Activated naive CD4-positive, alpha-beta T cell treated with anti-CD3 and anti-CD28 coated beads, Interleukin-2, amount 50 U/mL, for 24 hours (primary cell): ENCODE measurements around the gene DCAF17.
A peak's percentile ranks its signal among the peaks of the same experiment; 100 is the strongest.
"Not testable (repeated sequence)": the region's sequence is repeated elsewhere in the genome, so short reads cannot be mapped to it uniquely, and the experiment has no call there.

ENCODE experiments used
- H3K27ac Mint-ChIP-seq: one replicate; pipeline ENCODE4 v1.8.0; 2021; ENCODE audit warnings: mild to moderate bottlenecking, mixed read lengths
- H3K27me3 Mint-ChIP-seq: one replicate; pipeline ENCODE4 v1.8.0; 2021; ENCODE audit warnings: mixed read lengths
- H3K36me3 Mint-ChIP-seq: one replicate; pipeline ENCODE4 v1.8.0; 2021; ENCODE audit warnings: mixed read lengths
- H3K4me1 Mint-ChIP-seq: one replicate; pipeline ENCODE4 v1.8.0; 2021; ENCODE audit warnings: mixed read lengths
- H3K4me3 Mint-ChIP-seq: one replicate; pipeline ENCODE4 v1.8.0; 2021; ENCODE audit warnings: mild to moderate bottlenecking, mixed read lengths
- H3K9me3 Mint-ChIP-seq: one replicate; pipeline ENCODE4 v1.8.0; 2021; ENCODE audit warnings: mixed read lengths

DCAF17 gene

GRCh38 chr2:171422710-171423495 is 11.1 kb upstream of the DCAF17 start:
- H3K27me3 Mint-ChIP-seq, H3K27ac Mint-ChIP-seq, H3K9me3 Mint-ChIP-seq, H3K4me3 Mint-ChIP-seq: not testable (repeated sequence)
- peaks cover 18% of the 10 kb centered on the region for H3K36me3 Mint-ChIP-seq
- peaks cover 25% of the 10 kb centered on the region for H3K4me1 Mint-ChIP-seq

DNA sequence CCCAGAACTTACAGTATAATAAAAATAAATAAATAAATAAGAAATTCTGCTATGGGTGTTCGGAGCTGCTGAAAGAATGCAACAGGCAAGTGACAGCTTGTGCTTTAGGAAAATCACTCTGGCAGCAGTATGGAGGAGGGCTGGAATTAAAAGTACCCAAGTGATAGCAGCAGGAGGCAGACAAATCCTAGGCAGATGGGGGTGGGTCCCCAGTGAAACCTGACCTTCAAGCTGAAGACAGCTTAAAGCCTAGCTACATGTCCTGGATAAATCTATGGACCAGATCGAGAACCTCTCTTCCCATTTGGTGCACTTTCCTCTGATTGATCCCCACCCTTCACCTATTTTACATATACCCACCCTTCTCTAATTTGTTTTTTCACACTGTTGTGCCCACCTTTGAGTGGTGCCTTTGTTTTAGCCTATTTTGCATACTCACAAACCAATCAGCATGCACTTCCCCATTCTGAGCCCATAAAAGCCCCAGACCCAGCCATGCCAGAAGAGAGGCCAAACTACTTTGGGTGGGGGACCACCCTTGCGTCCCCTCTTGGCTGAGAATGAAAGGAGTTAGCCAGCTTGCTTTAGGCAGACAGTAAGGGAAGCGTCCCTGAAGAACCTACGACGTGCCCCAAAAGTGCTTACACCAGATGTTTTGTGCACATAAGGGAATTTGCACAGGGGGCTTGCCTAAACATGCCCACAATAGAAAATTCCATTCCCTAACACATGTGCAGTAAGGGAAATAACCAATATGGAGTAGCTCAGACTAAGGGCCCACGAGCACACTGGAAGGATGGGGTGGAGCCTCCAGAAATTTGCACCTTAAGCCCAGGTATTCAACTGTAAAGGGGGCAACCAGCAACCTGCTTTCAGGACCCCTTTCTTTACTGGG is 3.3 kb upstream of the DCAF17 start:
- H3K27me3 Mint-ChIP-seq = no peaks in the 10 kb centered on the region
- peaks cover 34% of the 10 kb centered on the region for H3K4me1 Mint-ChIP-seq
- no peak overlapping the region for H3K4me3 Mint-ChIP-seq
- no peaks in the 10 kb centered on the region for H3K9me3 Mint-ChIP-seq
- H3K27ac Mint-ChIP-seq = no peak overlapping the region
- peaks cover 11% of the 10 kb centered on the region for H3K36me3 Mint-ChIP-seq

- Mint-ChIP-seq H3K36me3 (peaks cover 17% of the 10 kb centered on the region), H3K9me3 (no peaks in the 10 kb centered on the region), H3K27ac (no peak overlapping the region), H3K4me1 (peaks cover 44% of the 10 kb centered on the region), H3K27me3 (no peaks in the 10 kb centered on the region), H3K4me3 (no peak overlapping the region)
Observed at GRCh38 chr2:171431677-171432167, 2.3 kb upstream of the DCAF17 start.

DNA sequence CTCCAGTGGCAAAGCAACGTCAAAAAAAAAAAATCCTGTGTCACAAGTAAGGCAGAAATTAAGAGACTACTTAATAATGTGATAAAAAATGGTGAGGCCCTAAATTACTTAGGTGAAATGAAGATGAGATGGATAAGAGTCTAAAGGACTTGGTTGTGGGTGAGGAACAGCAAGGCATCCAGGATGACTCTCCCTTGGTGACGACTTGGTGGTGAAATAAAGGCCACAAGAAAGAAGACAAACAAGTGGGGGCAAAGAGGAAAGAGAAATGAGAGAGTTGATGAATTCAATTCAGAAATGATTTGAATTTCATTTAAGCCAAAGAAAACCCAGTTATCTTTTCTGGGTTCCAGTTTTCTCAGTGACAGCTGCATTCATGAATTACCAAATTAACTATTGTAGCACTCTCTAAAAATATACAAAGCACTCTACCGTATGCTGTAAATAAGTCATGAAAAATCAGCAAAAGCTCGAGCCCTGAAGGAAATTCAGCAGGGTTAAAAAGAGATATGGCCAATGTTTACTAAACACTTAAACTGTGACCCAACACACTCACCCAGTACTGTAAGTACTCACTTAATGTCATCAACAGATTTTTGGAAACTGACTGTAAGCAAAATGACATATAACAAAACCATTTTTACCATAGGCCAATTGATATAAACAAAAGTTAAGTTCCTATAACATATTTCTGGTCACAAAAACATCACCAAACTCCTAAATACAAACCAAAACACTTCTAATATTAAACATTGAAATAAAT is 1.6 kb upstream of the DCAF17 start:
- H3K27me3 Mint-ChIP-seq = no peaks in the 10 kb centered on the region

GRCh38 chr2:171432969-171433762 is 860 bp upstream of the DCAF17 start:
- H3K4me3 Mint-ChIP-seq = peak overlapping the region; percentile 93
- H3K27me3 Mint-ChIP-seq = no peaks in the 10 kb centered on the region
- peaks cover 55% of the 10 kb centered on the region for H3K4me1 Mint-ChIP-seq
- peak overlapping the region; percentile 97 for H3K27ac Mint-ChIP-seq
- H3K36me3 Mint-ChIP-seq = peaks cover 24% of the 10 kb centered on the region
- H3K9me3 Mint-ChIP-seq = no peaks in the 10 kb centered on the region

More for the DNA sequence above, 1.6 kb upstream of the DCAF17 start:
- H3K4me1 Mint-ChIP-seq = peaks cover 47% of the 10 kb centered on the region
- peak overlapping the region; percentile 93 for H3K4me3 Mint-ChIP-seq
- H3K9me3 Mint-ChIP-seq = no peaks in the 10 kb centered on the region
- peak overlapping the region; percentile 60 for H3K27ac Mint-ChIP-seq
- peaks cover 17% of the 10 kb centered on the region for H3K36me3 Mint-ChIP-seq

DNA sequence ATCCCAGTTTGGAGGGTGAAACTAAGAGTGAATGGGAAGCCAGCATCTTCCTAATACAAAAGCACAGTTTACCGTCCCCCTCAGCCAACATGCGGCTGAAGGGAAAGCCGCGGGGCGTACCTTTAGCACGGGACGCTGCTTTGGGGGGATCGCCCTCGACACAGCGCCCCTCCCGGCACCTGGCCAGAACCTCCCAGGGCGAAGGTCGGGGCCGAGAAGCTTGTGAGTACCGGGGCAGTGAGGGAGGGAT is 338 bp upstream of the DCAF17 start, which contains the start of gene METTL8:
Gene METTL8 (minus strand): TSS at position 228 of the 250 bp plus-strand sequence. CDS start 41,805 bp downstream, outside the sequence.
- no peaks in the 10 kb centered on the region for H3K27me3 Mint-ChIP-seq
- H3K36me3 Mint-ChIP-seq = peaks cover 27% of the 10 kb centered on the region
- peak within 1 kb of the TSS; percentile 93 for H3K4me3 Mint-ChIP-seq
- peak within 1 kb of the TSS; percentile 97 for H3K27ac Mint-ChIP-seq
- no peaks in the 10 kb centered on the region for H3K9me3 Mint-ChIP-seq
- H3K4me1 Mint-ChIP-seq = peaks cover 60% of the 10 kb centered on the region

DNA sequence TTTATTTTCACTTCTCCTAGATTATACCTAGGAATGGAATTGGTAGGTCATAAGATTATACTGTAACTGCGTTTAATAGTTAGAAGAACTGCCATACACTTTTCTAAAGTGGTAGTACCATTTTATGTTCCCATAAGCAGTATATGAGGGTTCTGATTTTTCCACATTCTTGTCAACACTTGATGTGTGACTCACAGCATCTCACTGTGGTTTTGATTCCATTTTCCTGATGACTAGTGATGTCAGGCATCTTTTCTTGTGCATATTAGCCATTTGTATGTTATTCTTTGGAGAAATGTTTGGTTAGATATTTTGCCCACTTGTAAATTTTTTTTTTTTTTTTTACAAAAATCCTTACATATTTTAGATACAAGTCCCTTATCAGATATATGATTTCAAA is 2.3 kb downstream of the DCAF17 start:
- Mint-ChIP-seq H3K4me3 (peak overlapping the region; percentile 11), H3K36me3 (peaks cover 38% of the 10 kb centered on the region), H3K27ac (no peak overlapping the region), H3K27me3 (no peaks in the 10 kb centered on the region), H3K4me1 (peaks cover 65% of the 10 kb centered on the region), H3K9me3 (no peaks in the 10 kb centered on the region)

GRCh38 chr2:171441470-171441869 is 7.4 kb downstream of the DCAF17 start:
- Mint-ChIP-seq H3K27me3 (no peaks in the 10 kb centered on the region), H3K4me3 (no peak overlapping the region), H3K9me3 (no peaks in the 10 kb centered on the region), H3K36me3 (peaks cover 30% of the 10 kb centered on the region), H3K4me1 (peaks cover 29% of the 10 kb centered on the region), H3K27ac (no peak overlapping the region)

DNA sequence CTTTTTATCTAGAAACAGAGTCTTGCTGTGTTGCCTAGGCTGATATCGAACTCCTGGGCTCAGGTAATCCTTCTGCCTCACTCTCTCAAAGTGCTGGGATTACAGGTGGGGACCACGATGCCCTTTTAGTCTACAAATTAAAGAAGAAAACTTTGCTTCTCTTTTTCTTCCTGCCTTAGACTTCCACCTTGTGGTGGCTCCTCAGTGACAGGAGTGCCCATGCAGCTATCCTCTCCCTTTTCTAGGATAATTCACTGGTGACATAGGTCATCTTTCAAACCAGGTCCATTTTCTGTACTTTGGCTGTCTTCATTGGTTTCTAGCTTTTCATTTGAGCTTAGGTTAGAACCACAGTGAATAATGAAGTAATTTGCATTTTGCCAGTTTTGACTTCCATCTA is 13.6 kb downstream of the DCAF17 start:
- no peaks in the 10 kb centered on the region for H3K27me3 Mint-ChIP-seq
- H3K36me3 Mint-ChIP-seq = peaks cover 16% of the 10 kb centered on the region
- no peak overlapping the region for H3K27ac Mint-ChIP-seq
- H3K9me3 Mint-ChIP-seq = no peaks in the 10 kb centered on the region
- H3K4me1 Mint-ChIP-seq = no peaks in the 10 kb centered on the region
- no peak overlapping the region for H3K4me3 Mint-ChIP-seq

DNA sequence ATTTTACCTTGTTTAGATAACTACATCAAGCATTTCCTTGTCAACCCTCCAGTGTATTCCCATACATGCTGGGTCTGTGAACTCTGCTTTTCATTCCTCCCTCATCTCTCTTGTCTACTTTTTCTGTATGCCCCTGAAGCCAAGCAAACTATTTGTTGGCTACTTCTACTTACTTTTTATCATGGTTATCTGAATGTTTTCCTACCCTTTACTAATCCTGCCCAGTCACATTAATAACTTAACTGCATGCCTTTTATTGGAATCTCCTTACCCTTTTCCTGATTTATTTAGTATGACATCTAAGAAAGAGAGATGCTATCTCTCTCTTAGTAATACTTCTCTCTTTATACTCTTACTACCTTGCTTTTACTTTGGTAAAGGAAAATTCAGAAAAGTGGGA is 17.0 kb downstream of the DCAF17 start:
- peaks cover 10% of the 10 kb centered on the region for H3K4me1 Mint-ChIP-seq
- H3K4me3 Mint-ChIP-seq = no peak overlapping the region
- H3K27me3 Mint-ChIP-seq = no peaks in the 10 kb centered on the region
- H3K36me3 Mint-ChIP-seq = peaks cover 30% of the 10 kb centered on the region
- H3K27ac Mint-ChIP-seq = no peak overlapping the region
- H3K9me3 Mint-ChIP-seq = no peaks in the 10 kb centered on the region

- Mint-ChIP-seq H3K4me1 (peaks cover 12% of the 10 kb centered on the region), H3K9me3 (no peaks in the 10 kb centered on the region), H3K36me3 (peaks cover 34% of the 10 kb centered on the region), H3K27me3 (no peaks in the 10 kb centered on the region), H3K27ac (no peak overlapping the region), H3K4me3 (no peak overlapping the region)
Observed at GRCh38 chr2:171452773-171453172, 18.7 kb downstream of the DCAF17 start.

DNA sequence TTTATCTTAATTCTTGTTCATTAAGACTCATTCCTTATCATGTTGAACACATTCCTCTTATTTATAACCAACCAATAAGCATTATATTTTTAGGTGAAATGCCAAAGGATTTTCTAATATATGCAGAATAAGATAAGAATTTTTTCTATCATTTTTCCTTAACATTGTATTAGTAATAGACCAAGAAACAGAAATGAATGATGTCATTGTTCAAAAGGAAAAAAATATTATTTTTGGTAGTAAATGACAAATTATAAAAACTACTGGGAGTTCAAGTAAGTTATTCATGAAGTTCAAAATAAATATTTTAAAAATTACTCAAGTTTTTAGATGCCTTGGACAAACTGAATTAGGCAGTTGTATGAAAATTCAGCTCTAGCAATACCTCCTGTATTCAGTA is 25.5 kb downstream of the DCAF17 start:
- Mint-ChIP-seq H3K36me3 (peaks cover 21% of the 10 kb centered on the region), H3K4me3 (no peak overlapping the region), H3K4me1 (peaks cover 12% of the 10 kb centered on the region), H3K27ac (no peak overlapping the region), H3K9me3 (no peaks in the 10 kb centered on the region), H3K27me3 (no peaks in the 10 kb centered on the region)

- Mint-ChIP-seq H3K4me1 (peaks cover 8% of the 10 kb centered on the region), H3K27ac (no peak overlapping the region), H3K27me3 (no peaks in the 10 kb centered on the region), H3K9me3 (no peaks in the 10 kb centered on the region), H3K36me3 (peaks cover 17% of the 10 kb centered on the region), H3K4me3 (no peak overlapping the region)
Observed at GRCh38 chr2:171460537-171460936, 26.5 kb downstream of the DCAF17 start.

- H3K9me3 Mint-ChIP-seq = no peaks in the 10 kb centered on the region
- no peaks in the 10 kb centered on the region for H3K4me1 Mint-ChIP-seq
Observed at GRCh38 chr2:171469176-171469575, 35.1 kb downstream of the DCAF17 start.

GRCh38 chr2:171470129-171470528 is 36.1 kb downstream of the DCAF17 start:
- peaks cover 20% of the 10 kb centered on the region for H3K36me3 Mint-ChIP-seq
- H3K4me1 Mint-ChIP-seq = no peaks in the 10 kb centered on the region
- H3K27ac Mint-ChIP-seq = no peak overlapping the region
- H3K27me3 Mint-ChIP-seq = no peaks in the 10 kb centered on the region
- no peak overlapping the region for H3K4me3 Mint-ChIP-seq
- no peaks in the 10 kb centered on the region for H3K9me3 Mint-ChIP-seq

More at GRCh38 chr2:171469176-171469575, 35.1 kb downstream of the DCAF17 start:
- Mint-ChIP-seq H3K4me3 (no peak overlapping the region), H3K36me3 (peaks cover 15% of the 10 kb centered on the region), H3K27ac (no peak overlapping the region), H3K27me3 (no peaks in the 10 kb centered on the region)
